Measurements from ENCODE around the gene MPRIP.
A peak's percentile ranks its signal among the peaks of the same experiment; 100 is the strongest.
"Not testable (repeated sequence)": the region's sequence is repeated elsewhere in the genome, so short reads cannot be mapped to it uniquely, and the experiment has no call there.

MPRIP gene

GRCh38 chr17:17042384-17042736, at the start of gene MPRIP:
TSS of gene MPRIP (plus strand) at chr17:17042457. CDS start at chr17:17042849, 392 bp downstream.
- no peak for DNase-seq

GRCh38 chr17:16994631-16995030, 47.6 kb upstream of the MPRIP start:
- DNase-seq = no peak

- DNase-seq = no peak
These were observed 46.3 kb upstream of the MPRIP start for GRCh38 chr17:16995930-16996329.

- not testable (repeated sequence) for DNase-seq
These were observed 45.5 kb upstream of the MPRIP start for GRCh38 chr17:16996726-16997125.

GRCh38 chr17:16997514-16998429, 44.5 kb upstream of the MPRIP start:
- no peak for DNase-seq

- DNase-seq = no peak
These were observed 42.2 kb upstream of the MPRIP start for GRCh38 chr17:16999931-17000625.

- no peak for DNase-seq
These were observed 41.0 kb upstream of the MPRIP start for GRCh38 chr17:17001076-17001777.

- DNase-seq = peak; percentile 19
These were observed 40.3 kb upstream of the MPRIP start for GRCh38 chr17:17001874-17002520.

- not testable (repeated sequence) for DNase-seq
These were observed 39.2 kb upstream of the MPRIP start for GRCh38 chr17:17002731-17003715.

GRCh38 chr17:17004251-17004996, 37.8 kb upstream of the MPRIP start:
- DNase-seq = no peak

GRCh38 chr17:17004997-17005614, 37.2 kb upstream of the MPRIP start:
- not testable (repeated sequence) for DNase-seq

- DNase-seq = not testable (repeated sequence)
These were observed 34.4 kb upstream of the MPRIP start for GRCh38 chr17:17007891-17008290.

- DNase-seq = not testable (repeated sequence)
These were observed 33.4 kb upstream of the MPRIP start for GRCh38 chr17:17008621-17009397.

- DNase-seq = not testable (repeated sequence)
These were observed 32.3 kb upstream of the MPRIP start for GRCh38 chr17:17009972-17010371.

- not testable (repeated sequence) for DNase-seq
These were observed 31.7 kb upstream of the MPRIP start for GRCh38 chr17:17010545-17011034.

GRCh38 chr17:17011043-17011907, 31.0 kb upstream of the MPRIP start:
- peak; percentile 78 for DNase-seq

- not testable (repeated sequence) for DNase-seq
These were observed 28.2 kb upstream of the MPRIP start for GRCh38 chr17:17013828-17014747.
